ENCODE data around the gene PLD3.

DNA sequence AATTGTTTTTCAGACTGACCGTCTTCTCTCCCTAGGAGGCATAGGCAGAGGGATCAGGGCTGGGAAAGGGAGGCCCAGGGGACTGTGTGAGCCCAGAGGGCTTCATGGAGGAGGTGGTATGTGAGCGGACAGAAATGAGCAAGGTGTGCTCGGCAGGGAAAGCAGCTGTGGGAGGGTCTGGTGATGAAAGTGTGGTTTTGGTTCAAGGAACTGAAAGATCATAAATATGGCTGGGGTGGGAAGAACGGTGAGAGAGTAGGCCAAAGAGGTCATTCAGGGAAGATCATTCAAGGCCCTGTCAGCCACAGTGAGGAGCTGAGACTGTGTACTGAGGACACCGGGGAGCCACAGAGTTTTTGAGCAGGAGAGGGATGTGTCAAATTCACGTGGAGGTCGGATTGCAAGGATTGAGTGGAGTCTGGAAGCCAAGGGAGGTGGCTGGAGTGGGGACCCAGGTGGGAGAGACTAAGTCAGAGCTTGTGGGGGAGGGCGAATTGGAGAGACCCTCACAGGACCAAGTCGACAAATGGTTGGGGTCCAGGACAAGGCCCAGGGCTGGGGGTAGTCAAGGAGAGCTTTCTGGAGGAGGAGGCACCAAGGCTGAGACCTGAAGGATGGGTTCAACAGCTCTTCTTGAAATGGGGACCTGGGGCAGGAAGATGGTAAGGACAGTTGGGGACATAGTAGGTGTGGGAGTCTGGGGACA, 7.6 kb downstream of the PLD3 start:
- TF ChIP-seq, protein P1, sequence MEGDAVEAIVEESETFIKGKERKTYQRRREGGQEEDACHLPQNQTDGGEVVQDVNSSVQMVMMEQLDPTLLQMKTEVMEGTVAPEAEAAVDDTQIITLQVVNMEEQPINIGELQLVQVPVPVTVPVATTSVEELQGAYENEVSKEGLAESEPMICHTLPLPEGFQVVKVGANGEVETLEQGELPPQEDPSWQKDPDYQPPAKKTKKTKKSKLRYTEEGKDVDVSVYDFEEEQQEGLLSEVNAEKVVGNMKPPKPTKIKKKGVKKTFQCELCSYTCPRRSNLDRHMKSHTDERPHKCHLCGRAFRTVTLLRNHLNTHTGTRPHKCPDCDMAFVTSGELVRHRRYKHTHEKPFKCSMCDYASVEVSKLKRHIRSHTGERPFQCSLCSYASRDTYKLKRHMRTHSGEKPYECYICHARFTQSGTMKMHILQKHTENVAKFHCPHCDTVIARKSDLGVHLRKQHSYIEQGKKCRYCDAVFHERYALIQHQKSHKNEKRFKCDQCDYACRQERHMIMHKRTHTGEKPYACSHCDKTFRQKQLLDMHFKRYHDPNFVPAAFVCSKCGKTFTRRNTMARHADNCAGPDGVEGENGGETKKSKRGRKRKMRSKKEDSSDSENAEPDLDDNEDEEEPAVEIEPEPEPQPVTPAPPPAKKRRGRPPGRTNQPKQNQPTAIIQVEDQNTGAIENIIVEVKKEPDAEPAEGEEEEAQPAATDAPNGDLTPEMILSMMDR (IDR thresholded peaks at IDR 0.05) = no peak
- no peak for TF ChIP-seq POLR2A (IDR thresholded peaks at IDR 0.05)

All from right lobe of liver (tissue), 4 donors.